Measurements from ENCODE around the gene NHERF1. TPM values are rescaled to one million over a fixed set of nuclear protein-coding genes. Genes with fewer than 3 reads are reported as not detected.

NHERF1 gene
- total and polyA plus RNA-seq, 4 donors = 18.3 to 58.2 (median 28.1) TPM

- no peaks in the 10 kb centered on the region for H3K36me3 ChIP-seq (ENCODE audit: control insufficient read depth in 4 of 4, insufficient read depth in 4 of 4, low read length in 4 of 4)
- H3K4me1 ChIP-seq (ENCODE audit: control insufficient read depth in 5 of 5, insufficient read depth in 5 of 5, low read length in 5 of 5) = peaks cover 0 to 44% (median 27%) of the 10 kb centered on the region in 5 donors
- H3K27ac ChIP-seq (ENCODE audit: low read depth in 1 of 2, low read length in 1 of 2) = no peak overlapping the region
- peaks cover 0 to 14% (median 0%) of the 10 kb centered on the region in 3 donors for H3K27me3 ChIP-seq (ENCODE audit: control insufficient read depth in 3 of 3, insufficient read depth in 3 of 3, low read length in 2 of 3)
- H3K4me3 ChIP-seq = no peak overlapping the region
- peak overlapping the region in 1 of 2 donors; percentile 34 for H3K9ac ChIP-seq (ENCODE audit: insufficient read depth in 1 of 2, low read length in 2 of 2)
- TF ChIP-seq CTCF (IDR thresholded peaks at IDR 0.05; ENCODE audit: control extremely low read depth, extremely low read depth) = no peak
- no peak for ATAC-seq (ENCODE audit: insufficient read depth, low FRiP score)
- no peaks in the 10 kb centered on the region for H3K9me3 ChIP-seq (ENCODE audit: control insufficient read depth in 4 of 4, insufficient read depth in 3 of 4, low read length in 3 of 4)
- WGBS, 2 donors = 58 to 86% methylated on average over 2 of the region's 2 CpGs
- no peak for DNase-seq
Measured at GRCh38 chr17:74743755-74744154, 4.7 kb upstream of the NHERF1 start.

DNA sequence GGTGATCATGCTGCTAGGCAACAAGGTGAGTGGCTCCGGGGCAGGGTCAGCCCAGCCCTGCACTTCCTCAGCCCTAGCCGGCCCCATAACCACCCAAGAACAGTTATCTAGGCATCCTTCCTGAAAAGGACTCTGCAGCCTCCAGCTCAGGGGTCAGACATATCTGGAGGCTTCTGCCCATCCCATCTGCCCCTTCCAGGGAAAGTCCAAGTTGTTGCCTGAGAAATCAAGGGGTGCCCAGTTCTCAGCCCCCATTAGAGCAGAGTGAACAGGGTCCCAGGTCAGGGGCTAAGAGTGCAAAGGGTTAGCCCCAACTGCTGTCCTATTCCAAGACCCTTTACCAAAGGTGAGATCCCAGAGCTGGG is 4.1 kb upstream of the NHERF1 start:
- Histone ChIP-seq H3K27me3 (ENCODE audit: control insufficient read depth in 3 of 3, insufficient read depth in 3 of 3, low read length in 2 of 3) (peaks cover 0 to 8% (median 0%) of the 10 kb centered on the region in 3 donors), H3K4me1 (ENCODE audit: control insufficient read depth in 5 of 5, insufficient read depth in 5 of 5, low read length in 5 of 5) (peaks cover 0 to 38% (median 27%) of the 10 kb centered on the region in 5 donors), H3K4me3 (no peak overlapping the region), H3K9ac (ENCODE audit: insufficient read depth in 1 of 2, low read length in 2 of 2) (peak overlapping the region in 1 of 2 donors; percentile 34), H3K27ac (ENCODE audit: low read depth in 1 of 2, low read length in 1 of 2) (no peak overlapping the region), H3K36me3 (ENCODE audit: control insufficient read depth in 4 of 4, insufficient read depth in 4 of 4, low read length in 4 of 4) (no peaks in the 10 kb centered on the region), H3K9me3 (ENCODE audit: control insufficient read depth in 4 of 4, insufficient read depth in 3 of 4, low read length in 3 of 4) (no peaks in the 10 kb centered on the region)
- no peak for ATAC-seq (ENCODE audit: insufficient read depth, low FRiP score)
- TF ChIP-seq CTCF (IDR thresholded peaks at IDR 0.05; ENCODE audit: control extremely low read depth, extremely low read depth) = no peak
- no peak for DNase-seq
- 21 to 44% methylated on average over 2 of the region's 2 CpGs for WGBS, 2 donors

- H3K4me3 ChIP-seq = no peak overlapping the region
- WGBS, 2 donors = 31 to 44% methylated on average over 23 to 24 of the region's 24 CpGs
- H3K4me1 ChIP-seq (ENCODE audit: control insufficient read depth in 5 of 5, insufficient read depth in 5 of 5, low read length in 5 of 5) = peaks cover 0 to 41% (median 27%) of the 10 kb centered on the region in 5 donors
- H3K27me3 ChIP-seq (ENCODE audit: control insufficient read depth in 3 of 3, insufficient read depth in 3 of 3, low read length in 2 of 3) = peaks cover 0 to 7% (median 0%) of the 10 kb centered on the region in 3 donors
- ATAC-seq (ENCODE audit: insufficient read depth, low FRiP score) = peak; percentile 34
- peak overlapping the region in 1 of 2 donors; percentile 77 for H3K27ac ChIP-seq (ENCODE audit: low read depth in 1 of 2, low read length in 1 of 2)
- no peak overlapping the region for H3K9ac ChIP-seq (ENCODE audit: insufficient read depth in 1 of 2, low read length in 2 of 2)
- H3K9me3 ChIP-seq (ENCODE audit: control insufficient read depth in 4 of 4, insufficient read depth in 3 of 4, low read length in 3 of 4) = no peaks in the 10 kb centered on the region
- no peaks in the 10 kb centered on the region for H3K36me3 ChIP-seq (ENCODE audit: control insufficient read depth in 4 of 4, insufficient read depth in 4 of 4, low read length in 4 of 4)
- peak; percentile 99 for TF ChIP-seq CTCF (IDR thresholded peaks at IDR 0.05; ENCODE audit: control extremely low read depth, extremely low read depth)
- peak; percentile 76 to 84 (median 77) for DNase-seq
Measured at GRCh38 chr17:74744714-74745547, 3.5 kb upstream of the NHERF1 start.

All from lung (tissue), 12 donors.